GM21528 (cell line): ENCODE measurements around the gene CSPG5.

ENCODE experiments used
- ATAC-seq: cut with Tn5 transposase; IDR thresholded peaks from one replicate; pipeline ENCODE4 v1.9.1; 2021; ENCODE audit warnings: mild to moderate bottlenecking, moderate library complexity; ENCODE audit not compliant: unreplicated experiment, low FRiP score

The CSPG5 gene, protein sequence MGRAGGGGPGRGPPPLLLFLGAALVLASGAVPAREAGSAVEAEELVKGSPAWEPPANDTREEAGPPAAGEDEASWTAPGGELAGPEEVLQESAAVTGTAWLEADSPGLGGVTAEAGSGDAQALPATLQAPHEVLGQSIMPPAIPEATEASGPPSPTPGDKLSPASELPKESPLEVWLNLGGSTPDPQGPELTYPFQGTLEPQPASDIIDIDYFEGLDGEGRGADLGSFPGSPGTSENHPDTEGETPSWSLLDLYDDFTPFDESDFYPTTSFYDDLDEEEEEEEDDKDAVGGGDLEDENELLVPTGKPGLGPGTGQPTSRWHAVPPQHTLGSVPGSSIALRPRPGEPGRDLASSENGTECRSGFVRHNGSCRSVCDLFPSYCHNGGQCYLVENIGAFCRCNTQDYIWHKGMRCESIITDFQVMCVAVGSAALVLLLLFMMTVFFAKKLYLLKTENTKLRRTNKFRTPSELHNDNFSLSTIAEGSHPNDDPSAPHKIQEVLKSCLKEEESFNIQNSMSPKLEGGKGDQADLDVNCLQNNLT

GRCh38 chr3:47578691-47579632 is at the start of gene CSPG5:
TSS of gene CSPG5 (minus strand) at chr3:47578865. CDS start at chr3:47578693, 172 bp downstream.
- no peak for ATAC-seq

GRCh38 chr3:47628426-47628825 is 49.8 kb upstream of the CSPG5 start:
- no peak for ATAC-seq

GRCh38 chr3:47622671-47623461 is 44.2 kb upstream of the CSPG5 start:
- no peak for ATAC-seq

DNA sequence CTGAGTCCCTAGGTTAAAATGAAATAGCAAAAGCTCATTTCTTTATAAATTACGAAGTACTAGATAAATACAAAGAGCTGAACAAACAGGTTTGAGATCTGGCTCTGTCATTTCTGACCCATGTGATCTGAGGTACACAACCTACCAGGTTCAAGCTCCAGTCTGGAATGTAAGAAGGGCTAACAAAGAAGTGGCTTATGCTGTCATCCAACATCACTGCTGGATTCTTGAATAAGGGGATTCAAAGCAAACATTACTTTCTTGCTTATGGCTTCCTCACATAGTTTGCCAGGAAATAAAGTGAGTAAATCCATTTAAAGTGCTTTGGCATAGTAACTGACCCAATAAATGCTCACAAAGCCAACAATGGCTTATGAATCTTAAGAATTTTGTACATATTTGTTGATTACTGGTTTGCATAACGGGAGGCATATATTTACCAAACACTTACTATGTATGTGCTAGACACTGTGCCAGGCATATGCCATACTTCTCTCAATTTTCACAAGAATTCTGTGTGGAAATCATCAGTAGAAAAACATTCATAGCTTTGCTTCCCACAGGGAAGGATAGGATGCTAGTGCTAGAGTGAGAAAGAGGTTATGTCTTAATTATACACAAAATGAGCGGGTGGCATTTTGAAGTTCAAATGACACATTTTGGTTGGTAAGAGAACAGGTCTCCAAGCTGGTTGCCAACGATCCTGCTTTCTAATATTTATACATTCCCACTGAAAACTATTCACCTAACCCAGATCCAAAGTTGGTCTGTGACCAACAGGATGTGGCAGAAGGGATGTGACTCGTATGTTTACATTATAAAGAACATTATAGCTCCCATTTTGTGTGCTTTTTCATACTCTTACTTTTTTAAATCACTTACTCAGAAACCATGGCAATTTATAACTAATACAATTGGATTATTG is 38.7 kb upstream of the CSPG5 start:
- ATAC-seq: no peak

- no peak for ATAC-seq
Observed at GRCh38 chr3:47614788-47615187, 36.1 kb upstream of the CSPG5 start.

- no peak for ATAC-seq
Observed at GRCh38 chr3:47613722-47614121, 35.1 kb upstream of the CSPG5 start.

DNA sequence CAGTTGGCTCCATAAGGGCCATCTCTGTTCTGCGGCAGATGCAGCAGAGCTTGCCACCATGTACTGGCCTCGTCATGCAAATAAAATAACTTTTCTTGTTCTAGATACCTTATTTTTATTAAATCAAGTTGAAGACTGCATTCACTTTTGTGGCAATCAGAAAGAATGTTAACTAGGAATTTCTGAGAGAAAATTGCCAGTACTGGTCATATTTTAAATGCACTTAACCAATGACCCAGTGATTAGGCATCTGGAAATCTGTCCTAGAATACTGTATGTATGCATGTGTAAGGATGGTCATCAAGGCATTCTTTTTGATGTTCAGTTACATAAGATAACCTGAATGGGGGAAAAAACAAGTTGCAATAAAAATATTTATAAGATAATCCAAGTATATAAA is 34.2 kb upstream of the CSPG5 start:
- no peak for ATAC-seq

DNA sequence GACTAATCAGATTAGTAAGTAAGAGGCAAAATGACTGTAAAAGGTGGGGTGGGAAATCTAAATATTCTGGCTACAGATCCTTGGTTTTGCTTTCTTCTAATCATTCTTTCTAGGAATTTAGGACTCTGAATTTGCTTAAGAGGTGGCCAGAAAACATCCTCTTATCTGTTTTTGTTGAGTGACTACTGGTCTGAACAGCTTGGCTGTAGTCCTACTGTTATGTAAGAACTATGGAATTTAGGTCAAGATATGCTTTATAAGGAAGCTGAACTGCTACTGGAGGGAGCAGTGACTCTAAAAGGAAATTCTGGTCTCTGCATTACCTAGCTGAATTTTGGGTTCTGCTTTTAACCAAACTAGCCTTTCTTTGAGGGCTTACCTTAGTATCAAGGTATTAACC is 33.5 kb upstream of the CSPG5 start:
- ATAC-seq: no peak

- ATAC-seq: no peak
Observed at GRCh38 chr3:47611576-47611975, 32.9 kb upstream of the CSPG5 start.

- ATAC-seq: no peak
Observed at GRCh38 chr3:47610583-47610982, 31.9 kb upstream of the CSPG5 start.

DNA sequence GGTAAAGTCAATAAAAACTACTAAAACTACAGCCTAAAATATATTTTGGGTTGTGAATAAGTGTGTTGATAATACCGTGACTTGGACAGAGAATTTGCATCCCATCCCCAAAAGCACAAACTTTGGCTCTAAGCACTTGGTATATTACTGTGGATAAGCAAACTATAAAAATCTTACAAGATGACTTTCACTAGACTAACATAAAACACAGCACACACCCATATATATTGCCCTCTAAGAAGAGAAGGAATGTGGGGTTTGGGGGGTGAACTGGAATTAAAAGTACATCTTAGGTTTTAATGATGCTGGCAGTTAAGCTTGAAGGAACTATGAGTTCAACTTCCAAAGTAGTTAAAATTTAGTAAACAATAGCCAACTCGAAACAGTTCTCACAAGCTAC is 28.7 kb upstream of the CSPG5 start:
- no peak for ATAC-seq

GRCh38 chr3:47606165-47606564 is 27.5 kb upstream of the CSPG5 start:
- ATAC-seq: no peak

DNA sequence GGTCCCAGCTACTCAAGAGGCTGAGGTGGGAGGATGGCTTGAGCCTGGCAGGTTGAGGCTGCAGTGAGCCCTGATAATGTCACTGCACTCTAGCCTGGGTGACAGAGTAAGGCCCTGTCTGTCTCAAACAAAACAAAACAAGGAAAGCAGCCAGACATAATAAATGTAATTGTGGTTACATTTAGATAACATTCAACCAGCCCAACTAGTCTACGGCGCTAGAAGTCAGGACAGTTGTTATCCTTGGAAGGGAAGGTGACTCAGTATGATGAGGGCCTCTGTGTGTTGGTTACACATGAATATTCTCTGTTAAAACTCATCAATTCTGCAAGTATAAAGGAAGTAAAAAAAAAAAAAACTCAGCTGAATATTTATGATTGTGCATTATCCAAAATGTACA is 27.0 kb upstream of the CSPG5 start:
- ATAC-seq: no peak

DNA sequence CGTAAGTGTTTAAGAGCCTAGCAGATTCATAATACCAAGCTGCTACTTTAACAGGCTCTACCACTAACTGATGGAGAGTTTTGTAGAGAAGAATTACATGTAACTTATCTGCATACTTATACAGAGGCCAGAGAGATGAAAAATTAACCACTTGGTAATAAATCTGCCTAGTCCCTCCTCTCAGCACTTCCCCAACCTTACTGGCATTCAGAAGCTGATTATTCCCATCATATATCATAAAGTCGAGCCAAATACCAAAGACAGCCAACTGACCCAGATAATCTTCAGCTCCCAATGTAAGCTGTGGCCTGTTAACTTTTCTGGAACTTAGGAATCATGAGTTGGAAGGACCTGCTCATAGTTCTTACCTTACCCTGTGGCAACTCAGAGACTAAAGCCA is 25.5 kb upstream of the CSPG5 start:
- no peak for ATAC-seq

GRCh38 chr3:47603332-47603731 is 24.7 kb upstream of the CSPG5 start:
- no peak for ATAC-seq

DNA sequence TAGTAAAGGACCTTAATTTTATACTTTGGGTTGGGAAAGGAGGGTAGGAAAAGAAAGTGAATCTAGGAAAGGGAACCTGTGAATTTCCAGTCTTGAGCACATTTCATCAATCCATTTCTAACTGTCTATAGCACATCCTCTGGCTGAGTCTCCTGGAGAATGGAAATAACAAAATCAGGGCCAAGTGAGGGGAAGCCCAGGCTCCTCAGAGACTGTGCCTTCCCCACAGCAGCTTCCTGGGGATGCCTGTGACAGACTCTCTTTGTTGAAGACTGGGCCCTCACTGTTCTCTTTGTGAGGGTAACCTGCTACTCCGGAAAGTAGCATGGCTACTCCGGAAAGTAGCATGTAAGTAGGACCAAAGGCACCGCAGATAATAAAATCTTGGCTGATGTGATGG is 22.6 kb upstream of the CSPG5 start:
- no peak for ATAC-seq

DNA sequence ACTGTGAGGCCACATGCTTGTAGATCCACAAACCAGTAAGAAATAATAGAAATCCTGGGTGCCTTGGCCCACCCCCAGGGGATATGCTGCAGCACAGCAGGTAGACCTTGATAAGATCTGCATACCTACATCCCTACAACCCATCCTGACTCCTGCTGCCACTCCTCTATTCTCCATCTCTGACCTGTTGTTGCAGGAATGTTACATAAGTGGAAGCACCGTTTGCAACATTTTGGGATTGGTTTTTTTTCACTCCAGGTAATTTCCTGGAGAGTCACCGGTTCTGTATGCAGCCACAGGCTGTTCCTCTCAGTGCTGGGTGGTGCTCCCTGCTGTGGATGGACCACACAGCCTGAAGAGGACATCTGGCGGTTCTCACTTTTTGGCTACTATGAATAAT is 16.1 kb upstream of the CSPG5 start:
- no peak for ATAC-seq

- ATAC-seq: no peak
Observed at GRCh38 chr3:47592066-47592795, 13.6 kb upstream of the CSPG5 start.

DNA sequence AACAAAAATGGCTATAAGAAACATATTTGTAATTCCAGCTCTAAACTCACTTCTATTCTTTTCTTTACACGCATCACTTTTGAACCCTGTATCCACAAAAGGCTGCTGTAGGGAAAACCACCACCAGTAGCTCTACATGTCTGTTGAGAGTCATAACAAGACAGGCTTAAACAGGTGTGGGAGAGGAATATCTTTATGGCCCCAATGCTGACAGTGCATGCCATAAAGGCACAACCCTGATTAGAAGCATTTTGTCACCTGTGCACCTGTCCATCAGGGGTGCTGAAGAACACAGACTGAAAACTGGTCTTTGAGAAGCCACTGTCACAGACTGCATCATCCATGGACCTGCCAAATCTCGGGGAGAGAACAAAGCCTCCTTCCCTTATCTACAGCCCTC is 11.6 kb upstream of the CSPG5 start:
- ATAC-seq: no peak
